Measurements from ENCODE around the gene METTL25.
A peak's percentile ranks its signal among the peaks of the same experiment; 100 is the strongest.

The METTL25 gene

DNA sequence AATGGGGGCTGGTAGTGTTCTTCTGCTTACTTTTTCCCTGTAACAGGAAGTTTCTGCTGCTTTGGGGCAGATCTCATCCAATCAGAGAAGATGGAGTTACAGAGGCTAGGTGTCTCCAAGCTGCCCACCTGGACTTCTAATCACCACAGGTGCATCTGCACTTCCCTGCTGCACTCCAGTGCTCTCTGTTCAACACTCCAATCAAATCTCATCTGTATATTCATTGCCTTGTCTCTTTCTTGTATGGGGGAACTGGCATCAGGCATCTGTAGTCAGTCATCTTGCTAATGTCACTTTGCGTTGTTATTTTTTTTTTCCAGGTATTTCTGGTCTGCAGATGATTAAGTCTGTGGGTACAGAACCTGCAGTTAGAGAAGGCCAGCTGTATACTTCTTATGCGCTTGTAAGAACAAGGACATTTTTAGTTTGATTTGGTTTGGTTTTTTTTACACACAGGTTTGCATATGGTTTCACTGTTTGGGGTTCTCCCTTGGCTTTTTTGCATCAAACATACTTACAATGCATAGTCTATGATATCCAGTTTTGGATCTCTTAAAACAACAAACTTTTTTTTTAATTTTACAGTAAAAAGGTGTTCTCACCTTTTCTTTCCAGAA lies 116.0 kb downstream of the METTL25 start:
- DNase-seq: no peak

DNA sequence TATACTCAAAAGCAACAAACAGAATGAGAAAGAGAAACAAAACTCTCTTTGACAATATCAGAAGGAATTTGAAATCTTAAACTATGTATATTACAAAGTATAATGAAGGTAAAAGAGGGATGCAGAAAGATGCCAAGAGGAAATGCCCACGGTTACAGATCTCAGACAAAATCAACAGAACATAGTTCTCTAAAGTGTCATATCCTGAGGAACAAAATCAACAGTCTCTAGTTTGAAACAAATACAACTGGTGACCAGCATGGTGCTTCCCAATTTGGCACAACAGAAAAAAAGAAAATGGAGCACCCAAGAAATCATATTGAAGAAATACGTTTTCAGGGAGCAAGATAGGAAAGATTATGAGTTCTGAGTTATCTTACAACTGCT lies 116.5 kb downstream of the METTL25 start:
- no peak for DNase-seq

DNA sequence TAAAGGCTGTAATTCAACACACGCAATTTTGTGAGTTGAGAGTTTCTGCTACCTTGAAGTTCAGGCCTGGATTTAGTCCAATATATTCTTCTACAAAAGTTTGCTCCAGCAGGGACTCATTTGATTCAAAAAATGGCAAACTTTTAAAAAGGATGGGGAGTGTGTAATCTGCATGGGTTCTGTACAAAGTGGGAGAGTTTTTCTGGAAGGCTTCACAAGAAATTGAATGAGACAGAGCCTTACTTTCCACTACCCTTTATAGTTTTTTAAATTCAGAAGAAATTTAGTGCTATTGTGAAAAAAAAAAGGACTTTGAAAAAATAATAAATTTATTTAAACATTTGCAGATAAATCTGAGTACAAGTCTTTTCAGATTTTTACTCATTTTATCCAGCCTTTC lies 116.9 kb downstream of the METTL25 start:
- no peak for DNase-seq

DNA sequence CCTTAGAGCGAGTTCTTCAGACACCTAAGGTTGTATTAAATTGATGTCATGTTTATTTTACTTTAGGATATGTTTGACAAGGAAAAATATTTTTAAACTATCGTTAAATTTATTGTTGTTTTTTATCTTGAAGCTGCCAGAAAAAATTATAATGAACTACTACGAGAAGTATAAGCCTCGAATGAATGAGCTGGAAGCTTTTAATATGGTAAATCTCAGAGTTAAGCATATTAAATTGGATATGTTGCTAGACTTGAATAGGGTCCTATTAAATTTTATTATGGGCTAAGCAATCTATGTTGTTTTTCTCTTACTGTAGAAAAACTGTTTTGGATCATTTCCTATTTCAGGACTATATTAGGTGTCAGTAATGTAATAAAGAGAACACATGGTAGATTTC lies 118.2 kb downstream of the METTL25 start:
- no peak for DNase-seq

DNA sequence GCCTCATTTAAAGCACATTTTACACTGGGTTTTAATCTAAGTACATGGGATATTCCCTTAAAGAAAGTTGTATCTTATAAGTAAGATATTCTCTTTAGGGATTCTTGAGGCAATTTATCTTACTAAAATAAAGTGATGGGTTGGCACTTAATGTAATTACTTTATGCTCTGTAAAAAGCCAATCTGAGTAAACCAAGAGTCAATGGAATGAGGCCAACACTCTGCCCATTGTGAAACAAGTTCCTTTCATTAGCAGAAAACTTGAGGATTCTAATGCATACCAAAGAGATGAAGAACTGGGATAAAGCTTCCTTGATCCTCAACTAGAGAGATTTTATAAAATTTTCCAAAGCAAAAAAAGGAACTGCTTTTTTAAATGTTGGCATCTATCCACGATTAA lies 121.2 kb downstream of the METTL25 start:
- no peak for DNase-seq

DNA sequence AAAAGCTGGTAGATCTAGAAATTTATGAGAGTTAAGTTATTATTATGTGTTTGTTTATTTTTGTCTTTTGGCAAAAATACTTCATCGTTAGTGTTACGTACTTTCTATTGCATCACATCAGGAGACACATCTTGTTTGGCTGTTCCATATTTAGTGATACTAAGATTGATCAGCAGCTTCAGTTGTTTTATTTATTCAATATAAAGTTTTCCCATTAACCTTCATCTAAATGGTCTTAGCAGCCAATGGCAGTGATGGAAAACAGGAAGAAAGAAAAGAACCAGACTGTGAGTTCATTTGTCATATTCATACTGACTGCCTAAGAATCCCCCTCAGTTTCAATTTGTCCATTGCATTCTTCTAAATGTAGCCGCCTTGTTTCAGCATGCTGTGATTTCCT lies 122.3 kb downstream of the METTL25 start:
- DNase-seq: no peak

DNA sequence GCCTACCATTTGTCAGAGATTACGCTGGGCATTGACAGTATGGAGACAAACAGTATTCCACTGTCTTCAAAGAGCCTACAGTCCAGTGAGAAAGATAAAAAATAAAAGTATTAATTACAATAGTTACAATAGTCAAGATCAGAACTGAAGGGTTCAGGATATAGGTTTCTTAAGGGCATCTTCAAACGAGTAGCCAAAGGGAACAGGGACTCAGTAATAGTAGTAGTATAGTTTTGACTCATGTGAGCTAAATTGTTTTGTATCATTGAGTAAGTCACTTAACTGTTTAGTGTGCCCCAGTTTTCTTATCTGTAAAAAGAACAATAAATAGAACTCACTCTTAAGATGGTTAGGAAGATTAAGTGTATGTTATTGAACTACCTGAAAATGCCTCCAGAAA lies 123.6 kb downstream of the METTL25 start:
- DNase-seq: no peak

DNA sequence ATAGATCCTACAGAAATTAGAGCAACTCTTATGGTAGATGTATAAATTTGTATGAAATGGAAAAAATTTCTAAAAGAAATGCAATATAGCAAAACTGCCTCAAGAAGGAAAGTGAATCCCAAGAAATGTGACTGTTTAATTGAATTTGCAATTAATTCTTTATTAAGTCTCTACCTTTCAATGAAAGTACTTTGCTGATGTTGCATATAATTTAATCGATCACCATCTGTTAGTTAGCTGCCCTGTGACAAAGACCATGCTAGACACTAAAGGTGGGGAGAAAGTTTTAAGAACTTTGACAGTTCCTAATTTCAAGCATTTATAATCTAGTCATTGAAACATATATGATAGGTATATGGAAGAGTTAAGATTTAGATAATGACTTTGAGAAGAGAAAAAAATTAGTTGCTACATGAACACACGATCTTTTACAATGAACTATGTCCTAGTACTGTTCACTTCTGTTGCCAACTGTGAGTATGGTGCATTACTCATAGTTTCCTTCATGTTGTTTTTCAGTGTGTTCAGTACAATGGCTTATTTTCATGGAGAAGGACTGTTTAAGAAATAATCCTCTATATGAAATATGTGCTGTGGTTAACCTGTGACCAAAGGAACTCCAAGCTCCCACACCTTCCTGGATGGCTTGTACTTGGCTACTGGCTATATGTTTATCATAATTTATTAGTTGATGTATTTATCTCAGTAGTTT lies 128.4 kb downstream of the METTL25 start:
- DNase-seq: no peak

DNA sequence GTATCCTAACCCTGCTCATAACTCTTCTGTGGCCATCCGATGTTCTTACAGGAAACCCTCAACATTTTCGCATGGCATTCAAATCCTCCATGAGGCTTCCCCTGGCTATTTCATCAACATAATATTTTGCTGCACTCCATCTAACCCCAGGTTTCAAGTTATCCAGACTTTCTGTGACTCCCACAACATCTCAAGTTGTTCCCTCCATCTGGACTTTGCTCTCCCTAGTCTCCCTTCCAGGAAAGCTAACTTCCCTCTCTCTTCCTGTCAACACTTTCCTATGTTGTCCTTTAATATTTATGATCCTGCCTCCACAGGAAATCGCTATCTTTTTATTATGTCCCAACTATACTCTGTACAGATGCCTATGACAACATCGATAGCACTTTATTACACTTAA lies 146.1 kb downstream of the METTL25 start:
- DNase-seq: no peak

DNA sequence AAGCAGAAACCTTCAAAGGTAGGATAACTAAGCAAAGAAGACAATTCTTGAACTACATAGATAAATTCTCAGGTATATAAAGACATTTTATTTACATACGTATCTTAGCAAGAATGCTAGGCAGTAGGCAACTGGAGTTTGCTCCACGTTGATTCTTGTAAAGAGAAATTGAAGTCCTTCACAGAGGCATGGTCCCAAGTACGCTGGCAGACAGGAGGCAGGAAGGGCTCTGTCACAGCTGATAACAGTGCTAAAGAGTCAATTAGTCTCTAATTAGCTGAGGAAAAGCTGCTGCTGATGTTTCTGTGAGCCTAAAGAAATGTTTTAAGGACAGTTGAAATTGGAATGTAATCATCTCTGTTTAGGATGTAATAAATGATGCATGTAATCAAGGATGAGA lies 146.8 kb downstream of the METTL25 start:
- DNase-seq: no peak

DNA sequence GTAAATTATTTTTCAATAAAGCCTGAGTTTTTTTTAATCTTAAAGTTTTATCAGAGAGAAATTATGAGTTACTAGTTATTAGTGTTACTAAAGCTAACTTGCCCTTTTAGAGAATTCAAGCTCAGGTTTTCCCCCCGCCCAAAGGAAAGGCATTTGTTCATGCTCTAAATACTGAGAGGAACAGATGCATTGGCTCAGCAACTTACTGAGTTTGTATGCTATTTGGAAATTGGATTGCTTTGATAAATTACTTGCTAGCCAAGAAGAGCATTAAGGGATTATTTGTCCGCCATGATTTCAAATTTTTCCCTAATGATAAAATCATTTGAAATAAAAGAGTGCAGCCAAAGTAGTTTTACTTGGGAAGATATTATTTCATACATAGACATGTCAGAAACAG lies 149.4 kb downstream of the METTL25 start:
- no peak for DNase-seq

DNA sequence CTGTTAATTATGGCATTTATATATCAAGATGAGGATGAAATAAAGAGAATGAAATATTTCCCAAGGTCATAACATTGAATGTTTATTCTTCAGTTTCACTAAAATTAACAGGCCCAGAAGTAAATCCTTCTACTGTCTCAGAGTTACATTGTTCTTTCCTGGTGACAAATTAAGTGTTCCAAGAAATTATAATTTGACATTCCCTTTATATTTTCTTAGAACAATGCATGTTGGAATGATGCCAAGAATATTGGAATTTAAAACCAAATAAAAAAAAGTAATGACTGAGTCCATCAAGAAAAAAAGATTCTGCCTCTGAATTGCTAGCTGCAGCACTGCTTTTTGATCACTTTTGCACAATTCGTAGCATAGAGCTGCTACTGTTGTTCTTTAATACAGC lies 152.1 kb downstream of the METTL25 start:
- DNase-seq: no peak

DNA sequence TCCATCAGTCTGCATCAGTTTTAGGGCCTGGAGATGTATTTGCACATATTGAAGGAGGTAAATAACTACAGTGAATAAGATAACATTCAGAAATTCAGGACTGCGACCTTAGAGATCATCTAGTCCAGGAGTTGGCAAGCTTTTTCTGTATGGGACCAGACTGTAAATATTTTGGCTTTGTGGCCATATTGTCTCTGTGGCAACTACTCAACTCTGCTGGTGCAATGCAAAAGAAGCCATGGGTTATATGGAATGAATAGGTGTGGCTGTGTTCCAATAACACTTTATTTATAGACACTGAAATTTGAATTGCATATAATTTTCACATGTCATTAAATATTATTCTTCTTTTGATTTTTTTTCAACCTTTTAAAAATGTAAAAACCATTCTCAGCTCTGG lies 156.6 kb downstream of the METTL25 start:
- DNase-seq: no peak

DNA sequence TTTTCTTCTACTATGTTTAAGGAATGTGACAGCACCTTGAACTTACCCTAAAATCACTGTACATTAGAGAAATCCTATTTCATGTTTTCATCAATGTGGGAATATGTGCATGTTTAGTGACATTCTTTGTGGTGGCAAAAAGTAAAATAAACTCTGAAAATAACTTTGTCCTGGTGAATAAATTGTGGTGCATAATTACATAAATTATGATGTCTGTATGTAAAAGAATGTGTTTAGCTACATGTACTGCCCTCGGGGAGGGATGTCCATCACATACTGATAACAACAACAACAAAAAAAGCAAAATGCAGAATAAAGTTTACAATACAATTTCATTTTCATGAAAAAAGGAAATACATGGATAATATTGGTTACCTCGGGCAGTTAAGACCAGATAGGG lies 157.3 kb downstream of the METTL25 start:
- no peak for DNase-seq

DNA sequence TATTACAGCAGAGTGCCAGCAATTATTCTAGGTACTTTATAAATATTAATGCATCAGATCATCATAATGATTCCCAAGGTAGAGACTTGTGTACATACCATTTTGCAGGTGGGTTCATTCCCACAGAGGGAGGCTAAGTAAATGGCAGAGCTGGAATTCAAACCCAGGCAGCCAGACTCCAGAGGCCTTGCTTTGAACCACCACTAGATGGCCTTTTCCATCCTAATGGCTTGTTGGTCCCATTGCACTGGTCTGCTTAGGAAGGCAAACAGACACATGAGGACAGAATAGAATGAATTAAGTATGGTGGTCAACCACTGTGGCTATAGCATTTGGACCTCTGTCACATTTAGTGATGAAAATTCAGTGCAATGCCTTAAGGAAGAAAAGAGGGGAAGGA lies 158.7 kb downstream of the METTL25 start:
- DNase-seq: no peak

DNA sequence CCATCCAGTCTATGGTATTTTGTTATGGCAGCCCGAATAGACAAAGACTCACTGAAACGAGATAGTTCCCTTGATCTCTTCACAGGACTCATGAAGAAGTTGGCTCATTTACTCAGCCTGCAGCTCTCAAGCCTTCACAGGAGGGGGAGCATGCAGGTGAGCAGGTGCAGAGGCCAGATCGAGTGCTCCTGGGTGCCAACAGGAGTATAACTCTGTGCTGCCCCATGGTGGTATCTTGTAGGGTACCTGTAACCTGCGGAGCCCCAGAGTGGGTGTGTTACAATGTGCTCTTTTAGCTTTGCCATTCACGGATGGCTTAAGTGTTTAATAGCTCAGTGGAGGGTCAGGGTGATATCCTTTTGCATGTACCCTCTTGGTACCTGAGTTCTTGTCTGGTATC lies 159.5 kb downstream of the METTL25 start:
- no peak for DNase-seq

DNA sequence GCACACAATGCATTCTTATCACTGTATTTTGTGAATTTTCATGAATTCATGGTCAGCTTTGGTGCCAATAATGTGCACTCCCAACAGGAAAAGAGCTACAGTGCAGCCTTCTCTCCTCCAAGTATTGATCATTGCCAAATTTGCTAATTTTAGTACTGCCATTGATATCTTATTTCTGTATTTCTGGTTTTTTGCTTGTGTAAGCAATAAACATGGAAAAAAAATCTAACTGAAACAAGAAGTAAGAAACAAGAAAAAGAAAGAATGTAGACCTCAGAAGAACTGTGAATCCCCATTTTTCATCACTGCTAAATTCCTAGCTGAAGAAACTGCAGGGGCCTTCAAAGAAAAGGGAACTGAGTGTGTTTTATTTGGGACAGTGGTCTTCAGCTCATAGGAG lies 161.2 kb downstream of the METTL25 start:
- no peak for DNase-seq

DNA sequence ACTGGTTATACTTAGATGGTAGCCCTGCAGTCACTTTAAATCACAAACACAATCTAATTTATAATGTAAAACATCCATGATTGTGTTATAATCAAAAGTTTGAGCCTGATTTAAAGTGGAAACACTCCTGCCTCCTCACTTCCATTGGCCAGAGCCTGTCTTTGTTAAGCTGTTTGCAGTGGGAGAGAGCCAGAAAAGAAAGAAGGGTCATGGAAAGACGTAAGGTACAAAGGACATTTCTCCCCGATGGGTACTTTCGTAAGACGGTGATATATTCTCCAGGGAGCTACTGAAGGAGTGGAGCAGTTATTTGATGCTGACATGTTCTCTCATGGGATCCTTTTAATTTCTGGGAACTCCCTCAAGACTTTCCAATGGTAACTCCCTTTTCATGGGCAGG lies 164.0 kb downstream of the METTL25 start:
- no peak for DNase-seq

DNA sequence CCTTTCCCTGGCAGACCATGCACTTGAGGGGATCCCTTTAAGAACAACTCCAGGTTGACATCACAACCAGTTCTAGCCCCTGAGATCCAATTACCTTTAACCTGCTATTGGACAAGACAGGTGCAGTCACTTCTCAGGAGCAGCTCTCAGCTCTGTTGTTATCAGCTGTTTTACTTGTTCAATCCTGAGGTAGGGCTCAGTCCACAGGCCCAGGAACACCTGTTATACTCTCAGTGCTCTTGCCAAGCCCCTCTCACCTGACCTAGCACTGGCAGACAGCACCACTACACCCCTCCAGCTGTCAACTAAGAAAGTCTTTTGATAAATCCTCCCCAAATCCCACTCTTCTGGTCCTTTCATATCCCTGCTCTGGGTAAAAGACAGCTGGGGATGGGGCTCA lies 164.4 kb downstream of the METTL25 start:
- no peak for DNase-seq

DNA sequence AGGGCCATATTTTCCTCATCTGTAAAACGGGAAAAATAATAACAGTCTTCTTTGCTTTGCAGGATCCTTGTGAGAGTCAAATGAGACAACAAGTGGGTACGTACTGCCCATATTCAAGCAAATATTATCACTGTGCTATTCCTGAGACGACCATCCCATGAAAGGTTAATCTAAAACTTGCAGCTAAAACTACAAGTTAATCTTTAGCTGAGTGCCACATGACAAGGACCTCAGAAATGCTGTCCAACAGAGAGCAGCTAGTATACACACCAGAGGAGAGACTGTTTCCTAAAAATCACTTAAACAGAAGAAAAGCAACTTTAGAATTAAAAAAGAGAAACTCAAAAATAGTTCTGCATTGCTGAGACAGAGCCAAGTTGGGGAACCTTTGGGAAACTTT lies 165.7 kb downstream of the METTL25 start:
- no peak for DNase-seq

DNA sequence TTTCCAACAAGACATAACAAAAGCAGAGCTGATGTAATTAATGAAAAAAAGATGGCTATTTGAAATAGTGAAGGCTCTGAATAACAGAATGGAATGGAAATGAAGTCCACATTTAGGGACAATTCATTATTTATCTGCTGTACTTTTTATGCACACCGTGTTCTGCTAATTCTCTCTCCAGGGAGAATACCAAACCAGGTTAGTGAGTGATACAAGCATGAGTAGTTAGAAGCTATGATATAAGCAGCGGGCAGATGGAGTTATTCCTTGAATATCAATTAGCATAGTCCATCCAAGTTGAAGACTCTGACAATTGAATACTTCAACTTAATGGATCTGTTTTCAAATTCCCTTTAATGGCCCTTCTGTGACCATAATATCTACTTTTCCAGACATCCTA lies 166.3 kb downstream of the METTL25 start:
- no peak for DNase-seq

DNA sequence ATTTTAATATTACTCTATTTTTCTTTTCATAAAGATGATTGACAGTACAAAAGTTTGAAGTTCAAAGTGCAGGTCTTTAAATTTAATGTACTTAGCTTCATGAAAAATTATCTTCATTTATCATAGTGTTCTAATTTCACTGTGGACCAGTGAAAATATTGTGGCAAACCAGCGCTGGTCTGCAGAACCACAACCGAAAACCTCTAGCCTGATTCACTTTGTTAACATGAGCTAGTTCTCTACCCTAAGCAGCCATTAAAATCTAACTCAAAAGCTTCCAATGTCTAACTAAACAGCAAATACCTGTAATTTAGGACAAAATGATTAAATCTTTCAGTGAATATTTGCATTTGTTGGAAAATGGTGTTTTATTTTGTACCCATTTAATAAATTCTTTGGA lies 167.3 kb downstream of the METTL25 start:
- no peak for DNase-seq

DNA sequence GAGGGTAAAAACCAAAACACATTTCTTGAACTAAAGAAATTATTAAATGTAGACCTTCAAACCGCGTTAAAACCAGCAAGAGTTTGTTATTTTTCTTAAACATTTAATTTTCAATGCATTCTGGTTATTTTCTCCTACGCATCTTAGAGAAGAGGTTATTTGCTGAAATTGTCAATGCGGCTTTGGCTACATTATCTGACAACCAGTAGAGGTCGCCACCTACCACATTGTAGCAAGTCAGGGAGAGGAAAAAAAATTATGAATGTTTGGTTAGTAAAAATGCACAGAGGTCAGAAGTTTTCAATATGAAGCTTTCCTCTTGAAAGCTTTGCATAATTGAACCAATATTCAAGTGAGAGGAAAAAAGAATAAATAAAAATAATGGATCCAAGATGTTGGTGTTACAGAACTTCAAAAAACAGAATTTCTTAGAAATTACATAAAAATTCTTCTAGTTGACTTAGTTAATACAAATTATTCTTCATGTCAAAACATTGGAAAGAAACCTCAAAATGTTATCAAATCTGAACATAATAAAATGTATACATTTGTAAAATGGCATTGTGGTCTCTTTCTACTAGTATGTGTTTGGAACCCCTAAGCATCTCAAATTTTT lies 168.9 kb downstream of the METTL25 start:
- peak; percentile 2 to 40 for DNase-seq

All from CD4-positive, alpha-beta T cell treated with Interferon alpha-2 for 1 hour (primary cell).